ENCODE data around the gene PRKG1. TPM values are rescaled to one million over a fixed set of nuclear protein-coding genes. Genes with fewer than 3 reads are reported as not detected.
A peak's percentile ranks its signal among the peaks of the same experiment; 100 is the strongest.

PRKG1 gene
- total and polyA plus RNA-seq, 4 donors, result 26.2 to 199 (median 94.1) TPM

- ATAC-seq (ENCODE audit: low FRiP score) (no peak), DNase-seq (no peak)
- Histone ChIP-seq H3K4me3 (ENCODE audit: low read length in 2 of 2) (no peak overlapping the region), H3K36me3 (ENCODE audit: control insufficient read depth in 1 of 2, insufficient read depth in 2 of 2, low read length in 1 of 2) (peaks cover 0 to 3% of the 10 kb centered on the region in 2 donors), H3K27me3 (ENCODE audit: control insufficient read depth in 1 of 2, insufficient read depth in 2 of 2, low read length in 1 of 2) (no peaks in the 10 kb centered on the region), H3K4me1 (ENCODE audit: control insufficient read depth in 1 of 2, insufficient read depth in 2 of 2, low read length in 2 of 2) (peaks cover 4 to 6% of the 10 kb centered on the region in 2 donors), H3K9me3 (ENCODE audit: control insufficient read depth, low read length) (no peaks in the 10 kb centered on the region), H3K27ac (ENCODE audit: low read depth in 1 of 2, low read length in 2 of 2) (no peak overlapping the region)
- WGBS, 2 donors, result 88 to 95% methylated on average over 3 of the region's 3 CpGs
- intact Hi-C loops (cut with DNase I), result loop anchor here in 1 of 2 donors (5.0 kb wide), 1 partner anchor 35 kb away; no protein-coding TSS in a partner anchor
Measured at GRCh38 chr10:51767103-51767763, 692.9 kb downstream of the PRKG1 start.

GRCh38 chr10:51768886-51769465, 694.7 kb downstream of the PRKG1 start:
- H3K27me3 ChIP-seq (ENCODE audit: control insufficient read depth in 1 of 2, insufficient read depth in 2 of 2, low read length in 1 of 2), result no peaks in the 10 kb centered on the region
- peaks cover 5% of the 10 kb centered on the region in 2 donors for H3K4me1 ChIP-seq (ENCODE audit: control insufficient read depth in 1 of 2, insufficient read depth in 2 of 2, low read length in 2 of 2)
- ATAC-seq (ENCODE audit: low FRiP score) (no peak), DNase-seq (no peak)
- no peak overlapping the region for H3K27ac ChIP-seq (ENCODE audit: low read depth in 1 of 2, low read length in 2 of 2)
- intact Hi-C loops (cut with DNase I), result loop anchor here in 1 of 2 donors (5.0 kb wide), 1 partner anchor 37 kb away; no protein-coding TSS in a partner anchor
- WGBS, 2 donors, result 93 to 97% methylated on average over 4 of the region's 4 CpGs
- no peak overlapping the region for H3K4me3 ChIP-seq (ENCODE audit: low read length in 2 of 2)
- H3K9me3 ChIP-seq (ENCODE audit: control insufficient read depth, low read length), result no peaks in the 10 kb centered on the region
- H3K36me3 ChIP-seq (ENCODE audit: control insufficient read depth in 1 of 2, insufficient read depth in 2 of 2, low read length in 1 of 2), result peaks cover 0 to 3% of the 10 kb centered on the region in 2 donors

GRCh38 chr10:51770709-51771108, 696.4 kb downstream of the PRKG1 start:
- no peak overlapping the region for H3K4me3 ChIP-seq (ENCODE audit: low read length in 2 of 2)
- H3K4me1 ChIP-seq (ENCODE audit: control insufficient read depth in 1 of 2, insufficient read depth in 2 of 2, low read length in 2 of 2), result peaks cover 2 to 4% of the 10 kb centered on the region in 2 donors
- DNase-seq (no peak), ATAC-seq (ENCODE audit: low FRiP score) (no peak)
- no peaks in the 10 kb centered on the region for H3K9me3 ChIP-seq (ENCODE audit: control insufficient read depth, low read length)
- peak overlapping the region in 1 of 2 donors; percentile 12 for H3K27ac ChIP-seq (ENCODE audit: low read depth in 1 of 2, low read length in 2 of 2)
- WGBS, 2 donors, result 87 to 89% methylated on average over 2 of the region's 2 CpGs
- no peaks in the 10 kb centered on the region for H3K27me3 ChIP-seq (ENCODE audit: control insufficient read depth in 1 of 2, insufficient read depth in 2 of 2, low read length in 1 of 2)
- H3K36me3 ChIP-seq (ENCODE audit: control insufficient read depth in 1 of 2, insufficient read depth in 2 of 2, low read length in 1 of 2), result peaks cover 0 to 2% of the 10 kb centered on the region in 2 donors
- intact Hi-C loops (cut with DNase I), result no loop called here

GRCh38 chr10:51772387-51772786, 698.1 kb downstream of the PRKG1 start:
- Histone ChIP-seq H3K27ac (ENCODE audit: low read depth in 1 of 2, low read length in 2 of 2) (no peak overlapping the region), H3K4me1 (ENCODE audit: control insufficient read depth in 1 of 2, insufficient read depth in 2 of 2, low read length in 2 of 2) (peaks cover 2 to 4% of the 10 kb centered on the region in 2 donors), H3K4me3 (ENCODE audit: low read length in 2 of 2) (no peak overlapping the region), H3K36me3 (ENCODE audit: control insufficient read depth in 1 of 2, insufficient read depth in 2 of 2, low read length in 1 of 2) (no peaks in the 10 kb centered on the region), H3K9me3 (ENCODE audit: control insufficient read depth, low read length) (no peaks in the 10 kb centered on the region), H3K27me3 (ENCODE audit: control insufficient read depth in 1 of 2, insufficient read depth in 2 of 2, low read length in 1 of 2) (no peaks in the 10 kb centered on the region)
- DNase-seq, result no peak
- intact Hi-C loops (cut with DNase I), result no loop called here
- no peak for ATAC-seq (ENCODE audit: low FRiP score)
- WGBS, 2 donors, result 89 to 94% methylated on average over 2 of the region's 2 CpGs

- intact Hi-C loops (cut with DNase I), result no loop called here
- DNase-seq (no peak), ATAC-seq (ENCODE audit: low FRiP score) (no peak)
- Histone ChIP-seq H3K4me3 (ENCODE audit: low read length in 2 of 2) (no peak overlapping the region), H3K36me3 (ENCODE audit: control insufficient read depth in 1 of 2, insufficient read depth in 2 of 2, low read length in 1 of 2) (no peaks in the 10 kb centered on the region), H3K27me3 (ENCODE audit: control insufficient read depth in 1 of 2, insufficient read depth in 2 of 2, low read length in 1 of 2) (no peaks in the 10 kb centered on the region), H3K9me3 (ENCODE audit: control insufficient read depth, low read length) (no peaks in the 10 kb centered on the region), H3K27ac (ENCODE audit: low read depth in 1 of 2, low read length in 2 of 2) (no peak overlapping the region), H3K4me1 (ENCODE audit: control insufficient read depth in 1 of 2, insufficient read depth in 2 of 2, low read length in 2 of 2) (peaks cover 2 to 4% of the 10 kb centered on the region in 2 donors)
Measured at GRCh38 chr10:51773681-51774080, 699.4 kb downstream of the PRKG1 start.

GRCh38 chr10:51783941-51784340, 709.7 kb downstream of the PRKG1 start:
- Histone ChIP-seq H3K4me3 (ENCODE audit: low read length in 2 of 2) (no peak overlapping the region), H3K9me3 (ENCODE audit: control insufficient read depth, low read length) (no peaks in the 10 kb centered on the region), H3K27ac (ENCODE audit: low read depth in 1 of 2, low read length in 2 of 2) (no peak overlapping the region), H3K27me3 (ENCODE audit: control insufficient read depth in 1 of 2, insufficient read depth in 2 of 2, low read length in 1 of 2) (no peaks in the 10 kb centered on the region), H3K4me1 (ENCODE audit: control insufficient read depth in 1 of 2, insufficient read depth in 2 of 2, low read length in 2 of 2) (peaks cover 3 to 8% of the 10 kb centered on the region in 2 donors), H3K36me3 (ENCODE audit: control insufficient read depth in 1 of 2, insufficient read depth in 2 of 2, low read length in 1 of 2) (no peaks in the 10 kb centered on the region)
- DNase-seq (no peak), ATAC-seq (ENCODE audit: low FRiP score) (no peak)
- intact Hi-C loops (cut with DNase I), result no loop called here
- WGBS, 2 donors, result 89% methylated on average over 2 of the region's 2 CpGs

- H3K4me1 ChIP-seq (ENCODE audit: control insufficient read depth in 1 of 2, insufficient read depth in 2 of 2, low read length in 2 of 2), result peaks cover 3 to 11% of the 10 kb centered on the region in 2 donors
- DNase-seq (no peak), ATAC-seq (ENCODE audit: low FRiP score) (no peak)
- H3K4me3 ChIP-seq (ENCODE audit: low read length in 2 of 2), result no peak overlapping the region
- H3K36me3 ChIP-seq (ENCODE audit: control insufficient read depth in 1 of 2, insufficient read depth in 2 of 2, low read length in 1 of 2), result no peaks in the 10 kb centered on the region
- peak overlapping the region; percentile 22 to 75 for H3K27ac ChIP-seq (ENCODE audit: low read depth in 1 of 2, low read length in 2 of 2)
- 80 to 84% methylated on average over 4 of the region's 4 CpGs for WGBS, 2 donors
- no peaks in the 10 kb centered on the region for H3K9me3 ChIP-seq (ENCODE audit: control insufficient read depth, low read length)
- intact Hi-C loops (cut with DNase I), result no loop called here
- no peaks in the 10 kb centered on the region for H3K27me3 ChIP-seq (ENCODE audit: control insufficient read depth in 1 of 2, insufficient read depth in 2 of 2, low read length in 1 of 2)
Measured at GRCh38 chr10:51786016-51786683, 711.9 kb downstream of the PRKG1 start.

GRCh38 chr10:51786684-51787035, 712.4 kb downstream of the PRKG1 start:
- H3K36me3 ChIP-seq (ENCODE audit: control insufficient read depth in 1 of 2, insufficient read depth in 2 of 2, low read length in 1 of 2), result no peaks in the 10 kb centered on the region
- intact Hi-C loops (cut with DNase I), result no loop called here
- no peak overlapping the region for H3K27ac ChIP-seq (ENCODE audit: low read depth in 1 of 2, low read length in 2 of 2)
- 83% methylated on average over 1 of the region's 1 CpG for WGBS, 2 donors
- H3K4me3 ChIP-seq (ENCODE audit: low read length in 2 of 2), result no peak overlapping the region
- no peaks in the 10 kb centered on the region for H3K9me3 ChIP-seq (ENCODE audit: control insufficient read depth, low read length)
- DNase-seq (no peak), ATAC-seq (ENCODE audit: low FRiP score) (no peak)
- H3K4me1 ChIP-seq (ENCODE audit: control insufficient read depth in 1 of 2, insufficient read depth in 2 of 2, low read length in 2 of 2), result peaks cover 3 to 9% of the 10 kb centered on the region in 2 donors
- H3K27me3 ChIP-seq (ENCODE audit: control insufficient read depth in 1 of 2, insufficient read depth in 2 of 2, low read length in 1 of 2), result no peaks in the 10 kb centered on the region
